Body of pancreas (tissue), 4 donors: ENCODE data around the gene PTPRN2.

Experiments used
- CTCF ChIP-seq, 7 experiments: fragments of 450-650 bp in 4 of 7; fragments of 200-600 bp in 3 of 7; sonication (generic) in 3 of 7; IDR thresholded peaks; one replicate each; pipeline ENCODE4 v1.5.1; 2016 to 2019; ENCODE audit warnings: antibody characterized with exemption in 7 of 7
- POLR2A ChIP-seq, 3 donors: fragments of 450-650 bp; IDR thresholded peaks; one replicate each; pipeline ENCODE4 v1.6.1; 2016; ENCODE audit warnings: antibody characterized with exemption in 3 of 3, mild to moderate bottlenecking in 2 of 3

GRCh38 chr7:158402471-158402870 lies 185.2 kb downstream of the PTPRN2 start:
- TF ChIP-seq CTCF (IDR thresholded peaks at IDR 0.05): no peak
- no peak for TF ChIP-seq POLR2A (IDR thresholded peaks at IDR 0.05)
